BE2C (cell line): ENCODE data around the gene PRELID1.
"Not testable (repeated sequence)": the region's sequence is repeated elsewhere in the genome, so short reads cannot be mapped to it uniquely, and the experiment has no call there.

Source experiments
- DNase-seq: peaks from one replicate; pipeline ENCODE4 v3.0.0-alpha.2; 2020
- H3K27me3 ChIP-seq: fragments of 250-450 bp; sonication (Bioruptor Pico); 2 replicates; pipeline ENCODE4 v1.5.1; 2020; ENCODE audit warnings: mild to moderate bottlenecking
- H3K36me3 ChIP-seq: fragments of 250-450 bp; sonication (Bioruptor Pico); 2 replicates; pipeline ENCODE4 v1.5.1; 2020; ENCODE audit warnings: mild to moderate bottlenecking
- H3K4me1 ChIP-seq: fragments of 250-450 bp; sonication (Bioruptor Pico); 2 replicates; pipeline ENCODE4 v1.5.1; 2020
- H3K4me3 ChIP-seq: 2 replicates; pipeline ENCODE4 v1.5.1; 2011; ENCODE audit warnings: low read depth, low read length
- H3K9me3 ChIP-seq: fragments of 250-450 bp; sonication (Bioruptor Pico); 2 replicates; pipeline ENCODE4 v1.5.1; 2020
- TF ChIP-seq, protein P1 (sequence below): IDR thresholded peaks from 2 replicates; pipeline ENCODE4 v1.5.1; 2012; ENCODE audit warnings: mild to moderate bottlenecking, low read depth, low read length

Gene PRELID1

GRCh38 chr5:177339107-177339638, 35.6 kb downstream of the PRELID1 start:
- TF ChIP-seq, protein P1, sequence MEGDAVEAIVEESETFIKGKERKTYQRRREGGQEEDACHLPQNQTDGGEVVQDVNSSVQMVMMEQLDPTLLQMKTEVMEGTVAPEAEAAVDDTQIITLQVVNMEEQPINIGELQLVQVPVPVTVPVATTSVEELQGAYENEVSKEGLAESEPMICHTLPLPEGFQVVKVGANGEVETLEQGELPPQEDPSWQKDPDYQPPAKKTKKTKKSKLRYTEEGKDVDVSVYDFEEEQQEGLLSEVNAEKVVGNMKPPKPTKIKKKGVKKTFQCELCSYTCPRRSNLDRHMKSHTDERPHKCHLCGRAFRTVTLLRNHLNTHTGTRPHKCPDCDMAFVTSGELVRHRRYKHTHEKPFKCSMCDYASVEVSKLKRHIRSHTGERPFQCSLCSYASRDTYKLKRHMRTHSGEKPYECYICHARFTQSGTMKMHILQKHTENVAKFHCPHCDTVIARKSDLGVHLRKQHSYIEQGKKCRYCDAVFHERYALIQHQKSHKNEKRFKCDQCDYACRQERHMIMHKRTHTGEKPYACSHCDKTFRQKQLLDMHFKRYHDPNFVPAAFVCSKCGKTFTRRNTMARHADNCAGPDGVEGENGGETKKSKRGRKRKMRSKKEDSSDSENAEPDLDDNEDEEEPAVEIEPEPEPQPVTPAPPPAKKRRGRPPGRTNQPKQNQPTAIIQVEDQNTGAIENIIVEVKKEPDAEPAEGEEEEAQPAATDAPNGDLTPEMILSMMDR: no peak
- Histone ChIP-seq H3K4me3 (no peak overlapping the region), H3K4me1 (peaks cover 11% of the 10 kb centered on the region), H3K9me3 (no peaks in the 10 kb centered on the region), H3K36me3 (peaks cover 60% of the 10 kb centered on the region), H3K27me3 (no peaks in the 10 kb centered on the region)
- no peak for DNase-seq

GRCh38 chr5:177343000-177343399, 39.4 kb downstream of the PRELID1 start:
- not testable (repeated sequence) for DNase-seq, H3K27me3 ChIP-seq, H3K4me3 ChIP-seq, H3K4me1 ChIP-seq, H3K9me3 ChIP-seq
- peaks cover 44% of the 10 kb centered on the region for H3K36me3 ChIP-seq

DNA sequence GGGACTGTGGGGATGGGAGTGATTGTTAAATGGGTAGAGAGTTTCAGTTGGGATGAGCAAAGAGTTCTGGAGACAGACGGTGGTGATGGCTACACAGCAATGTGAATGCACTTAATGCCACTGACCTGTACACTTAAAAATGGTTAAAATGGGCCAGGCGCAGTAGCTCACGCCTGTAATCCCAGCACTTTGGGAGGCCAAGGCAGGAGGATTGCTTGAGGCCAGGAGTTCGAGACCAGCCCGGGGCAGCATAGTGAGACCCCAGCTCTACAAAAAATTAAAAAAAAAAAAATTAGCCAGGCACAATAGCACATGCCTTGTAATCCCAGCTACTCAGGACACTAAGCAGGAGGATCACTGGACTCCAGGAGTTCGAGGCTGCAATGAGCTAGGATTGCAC, 40.2 kb downstream of the PRELID1 start:
- DNase-seq: no peak
- TF ChIP-seq, protein P1: no peak
- Histone ChIP-seq H3K4me1 (no peaks in the 10 kb centered on the region; the same call in 1 of the 2 replicates), H3K4me3 (no peak overlapping the region), H3K27me3 (no peaks in the 10 kb centered on the region), H3K9me3 (no peaks in the 10 kb centered on the region), H3K36me3 (peaks cover 37% of the 10 kb centered on the region)

GRCh38 chr5:177344891-177345290, 41.3 kb downstream of the PRELID1 start:
- TF ChIP-seq, protein P1: no peak
- Histone ChIP-seq H3K4me3 (no peak overlapping the region), H3K9me3 (no peaks in the 10 kb centered on the region), H3K36me3 (peaks cover 40% of the 10 kb centered on the region), H3K4me1 (no peaks in the 10 kb centered on the region; the same call in 1 of the 2 replicates), H3K27me3 (no peaks in the 10 kb centered on the region)
- no peak for DNase-seq

DNA sequence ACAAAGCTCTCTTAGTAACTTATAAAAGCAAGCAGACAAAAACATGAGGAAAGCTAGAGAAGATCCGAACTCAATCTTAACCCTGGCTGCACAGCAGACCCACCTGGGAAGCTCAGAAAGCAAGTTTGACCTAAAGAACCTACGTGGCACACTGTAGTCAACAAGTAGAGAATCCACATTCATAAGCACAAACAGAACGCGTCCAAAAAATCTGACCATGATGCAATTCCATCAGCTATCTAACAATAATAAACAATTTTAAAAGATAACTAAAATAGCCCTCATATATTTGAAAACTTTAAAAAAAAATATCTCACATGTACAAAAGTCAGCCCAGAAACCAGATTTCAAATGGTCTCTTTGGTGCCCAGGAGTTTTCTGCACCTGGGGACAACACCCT, 43.2 kb downstream of the PRELID1 start:
- no peak for DNase-seq
- Histone ChIP-seq H3K4me3 (no peak overlapping the region), H3K9me3 (no peaks in the 10 kb centered on the region), H3K27me3 (no peaks in the 10 kb centered on the region), H3K36me3 (peaks cover 37% of the 10 kb centered on the region), H3K4me1 (no peaks in the 10 kb centered on the region; the same call in 1 of the 2 replicates)
- TF ChIP-seq, protein P1: no peak

GRCh38 chr5:177347699-177348098, 44.1 kb downstream of the PRELID1 start:
- H3K36me3 ChIP-seq: peaks cover 34% of the 10 kb centered on the region
- peaks cover 2% of the 10 kb centered on the region for H3K4me1 ChIP-seq
- no peak for DNase-seq
- no peak overlapping the region for H3K4me3 ChIP-seq
- no peaks in the 10 kb centered on the region for H3K27me3 ChIP-seq
- TF ChIP-seq, protein P1: no peak
- H3K9me3 ChIP-seq: no peaks in the 10 kb centered on the region

- DNase-seq: no peak
- H3K36me3 ChIP-seq: peaks cover 25% of the 10 kb centered on the region; the same call in 1 of the 2 replicates
- H3K27me3 ChIP-seq: no peaks in the 10 kb centered on the region
- H3K4me1 ChIP-seq: peaks cover 2% of the 10 kb centered on the region
- TF ChIP-seq, protein P1: no peak
- no peak overlapping the region for H3K4me3 ChIP-seq
- no peaks in the 10 kb centered on the region for H3K9me3 ChIP-seq
These were observed 45.7 kb downstream of the PRELID1 start for GRCh38 chr5:177349362-177349647.
